Measurements from ENCODE around the gene KRTAP12-4.
"Not testable (repeated sequence)": the region's sequence is repeated elsewhere in the genome, so short reads cannot be mapped to it uniquely, and the experiment has no call there.

Gene KRTAP12-4

GRCh38 chr21:44653656-44654575 is 543 bp downstream of the KRTAP12-4 start:
- DNase-seq, result no peak

- no peak for DNase-seq
Observed at GRCh38 chr21:44653123-44653522, 1.3 kb downstream of the KRTAP12-4 start.

GRCh38 chr21:44650973-44651675 is 3.3 kb downstream of the KRTAP12-4 start:
- no peak for DNase-seq

GRCh38 chr21:44650265-44650972 is 4.0 kb downstream of the KRTAP12-4 start:
- no peak for DNase-seq

- no peak for DNase-seq
Observed at GRCh38 chr21:44649521-44650100, 4.8 kb downstream of the KRTAP12-4 start.

- no peak for DNase-seq
Observed at GRCh38 chr21:44648557-44649311, 5.7 kb downstream of the KRTAP12-4 start.

- no peak for DNase-seq
Observed at GRCh38 chr21:44647222-44647552, 7.3 kb downstream of the KRTAP12-4 start.

- DNase-seq, result not testable (repeated sequence)
Observed at GRCh38 chr21:44646366-44647221, 7.9 kb downstream of the KRTAP12-4 start, which contains the start of gene KRTAP10-11. TSS of gene KRTAP10-11 (plus strand) at chr21:44646414. CDS start at chr21:44646459, 45 bp downstream.

- DNase-seq, result no peak
Observed at GRCh38 chr21:44644878-44645277, 9.6 kb downstream of the KRTAP12-4 start.

- DNase-seq, result no peak
Observed at GRCh38 chr21:44643741-44644310, 10.6 kb downstream of the KRTAP12-4 start.

- DNase-seq, result no peak
Observed at GRCh38 chr21:44640761-44641160, 13.7 kb downstream of the KRTAP12-4 start.

GRCh38 chr21:44639331-44639655 is 15.2 kb downstream of the KRTAP12-4 start:
- DNase-seq, result no peak

GRCh38 chr21:44638506-44639330 is 15.7 kb downstream of the KRTAP12-4 start:
- DNase-seq, result not testable (repeated sequence)

- not testable (repeated sequence) for DNase-seq
Observed at GRCh38 chr21:44637851-44638348, 16.6 kb downstream of the KRTAP12-4 start.

GRCh38 chr21:44637018-44637850 is 17.2 kb downstream of the KRTAP12-4 start, which contains the start of gene KRTAP10-10:
TSS of gene KRTAP10-10 (plus strand) at chr21:44637356. CDS start at chr21:44637418, 62 bp downstream.
- no peak for DNase-seq

GRCh38 chr21:44636209-44637017 is 18.0 kb downstream of the KRTAP12-4 start:
- DNase-seq, result no peak

GRCh38 chr21:44632067-44632466 is 22.4 kb downstream of the KRTAP12-4 start:
- DNase-seq, result no peak

GRCh38 chr21:44630440-44630839 is 24.0 kb downstream of the KRTAP12-4 start:
- no peak for DNase-seq
